Calu3 (cell line): ENCODE data around the gene PRMT1. TPM values are rescaled to one million over a fixed set of nuclear protein-coding genes. Genes with fewer than 3 reads are reported as not detected.

ENCODE experiments used
- BruUV-seq: library from RNA; stranded (reverse); fragments of 400-500 nt; replicated peaks from 2 replicates; lab custom pipeline; 2021; lab: Mats Ljungman, UMichigan
- CTCF ChIA-PET: fragments of 300-600 bp; sonication (Branson Sonifier 250); formaldehyde crosslinking; loops from one replicate; lab custom pipeline; 2022; ENCODE audit warnings: antibody characterized with exemption; lab: Charles Lee
- DNase-seq: peaks from one replicate; pipeline ENCODE4 v3.0.0; 2022
- H3K27ac Mint-ChIP-seq: one replicate; pipeline ENCODE4 v1.8.0; 2022; ENCODE audit warnings: mixed read lengths; ENCODE audit not compliant: unreplicated experiment
- H3K27me3 Mint-ChIP-seq: one replicate; pipeline ENCODE4 v1.8.0; 2022; ENCODE audit warnings: mixed read lengths; ENCODE audit not compliant: unreplicated experiment
- H3K36me3 Mint-ChIP-seq: one replicate; pipeline ENCODE4 v1.8.0; 2022; ENCODE audit warnings: mild to moderate bottlenecking, moderate library complexity, mixed read lengths; ENCODE audit not compliant: insufficient read depth, unreplicated experiment
- H3K4me1 Mint-ChIP-seq: one replicate; pipeline ENCODE4 v1.8.0; 2022; ENCODE audit warnings: mild to moderate bottlenecking, low read depth, mixed read lengths; ENCODE audit not compliant: unreplicated experiment
- H3K4me3 Mint-ChIP-seq: one replicate; pipeline ENCODE4 v1.8.0; 2022; ENCODE audit warnings: mild to moderate bottlenecking, low read depth, moderate library complexity, mixed read lengths; ENCODE audit not compliant: unreplicated experiment
- H3K9me3 Mint-ChIP-seq: one replicate; pipeline ENCODE4 v1.8.0; 2022; ENCODE audit warnings: low read depth, mixed read lengths; ENCODE audit not compliant: unreplicated experiment
- CTCF ChIP-seq: fragments of 200-600 bp; IDR thresholded peaks from one replicate; pipeline ENCODE4 v1.8.0; 2022; ENCODE audit warnings: antibody characterized with exemption; ENCODE audit not compliant: unreplicated experiment
- intact Hi-C: fragments of 100-400 bp; cut with micrococcal nuclease; formaldehyde crosslinking; loops from one replicate; pipeline ENCODE4 v1.10.0; 2022; ENCODE audit not compliant: unreplicated experiment
- total RNA-seq: library from RNA; stranded (reverse); gene quantifications from 2 replicates; pipeline ENCODE4 v1.2.3, GENCODE V29; 2022

The PRMT1 gene
- total RNA-seq, 1 experiment from 2014 or later, result 369 TPM

- no peak for TF ChIP-seq CTCF
- CTCF ChIA-PET, result interaction anchor here (0.6 to 0.7 kb wide), 2 partner anchors 132 to 1138 kb away, joined by 5 to 7 read pairs; no protein-coding TSS in a partner anchor
- H3K4me1 Mint-ChIP-seq, result no peaks in the 10 kb centered on the region
- no peak for DNase-seq
- H3K4me3 Mint-ChIP-seq, result no peak overlapping the region
- no peaks in the 10 kb centered on the region for H3K9me3 Mint-ChIP-seq
- peaks cover 16% of the 10 kb centered on the region for H3K36me3 Mint-ChIP-seq
- H3K27me3 Mint-ChIP-seq, result peaks cover 14% of the 10 kb centered on the region
- intact Hi-C loops, result no loop called here
- no TSS peak for BruUV-seq
- no peak overlapping the region for H3K27ac Mint-ChIP-seq
Observed at GRCh38 chr19:49696115-49696514, 19.0 kb downstream of the PRMT1 start.

GRCh38 chr19:49696865-49697264, 19.8 kb downstream of the PRMT1 start:
- no peaks in the 10 kb centered on the region for H3K4me1 Mint-ChIP-seq
- H3K27ac Mint-ChIP-seq, result no peak overlapping the region
- DNase-seq, result no peak
- CTCF ChIA-PET, result interaction anchor here (0.6 kb wide), 1 partner anchor 1137 kb away, joined by 7 read pairs; no protein-coding TSS in a partner anchor
- H3K36me3 Mint-ChIP-seq, result peaks cover 10% of the 10 kb centered on the region
- H3K27me3 Mint-ChIP-seq, result peaks cover 21% of the 10 kb centered on the region
- no peaks in the 10 kb centered on the region for H3K9me3 Mint-ChIP-seq
- H3K4me3 Mint-ChIP-seq, result no peak overlapping the region
- no peak for TF ChIP-seq CTCF
- intact Hi-C loops, result no loop called here
- BruUV-seq, result no TSS peak

DNA sequence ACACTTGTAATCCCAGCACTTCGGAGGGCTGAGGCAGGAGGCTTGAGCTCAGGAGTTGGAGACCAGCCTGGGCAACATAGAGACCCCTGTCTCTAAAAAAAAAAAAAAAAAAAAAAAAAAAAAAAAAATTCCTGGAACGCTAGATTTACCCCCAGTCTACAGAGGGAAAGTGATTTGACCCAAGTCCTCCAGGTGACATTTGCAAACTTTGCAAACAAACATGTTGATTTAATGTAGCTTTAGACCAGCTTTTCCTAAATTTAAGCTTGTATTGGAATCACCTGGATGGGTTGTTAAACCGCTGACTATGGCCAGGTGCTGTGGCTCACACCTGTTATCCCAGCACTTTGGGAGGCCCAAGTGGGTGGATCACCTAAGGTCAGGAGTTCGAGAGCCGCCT, 22.3 kb downstream of the PRMT1 start:
- no peak for TF ChIP-seq CTCF
- no peak overlapping the region for H3K4me3 Mint-ChIP-seq
- no TSS peak for BruUV-seq
- intact Hi-C loops, result no loop called here
- H3K4me1 Mint-ChIP-seq, result no peaks in the 10 kb centered on the region
- H3K27me3 Mint-ChIP-seq, result peaks cover 38% of the 10 kb centered on the region
- no peak overlapping the region for H3K27ac Mint-ChIP-seq
- CTCF ChIA-PET, result interaction anchor here (0.9 kb wide), 1 partner anchor 23 kb away, joined by 4 read pairs; no protein-coding TSS in a partner anchor
- no peaks in the 10 kb centered on the region for H3K9me3 Mint-ChIP-seq
- no peak for DNase-seq
- H3K36me3 Mint-ChIP-seq, result no peaks in the 10 kb centered on the region

DNA sequence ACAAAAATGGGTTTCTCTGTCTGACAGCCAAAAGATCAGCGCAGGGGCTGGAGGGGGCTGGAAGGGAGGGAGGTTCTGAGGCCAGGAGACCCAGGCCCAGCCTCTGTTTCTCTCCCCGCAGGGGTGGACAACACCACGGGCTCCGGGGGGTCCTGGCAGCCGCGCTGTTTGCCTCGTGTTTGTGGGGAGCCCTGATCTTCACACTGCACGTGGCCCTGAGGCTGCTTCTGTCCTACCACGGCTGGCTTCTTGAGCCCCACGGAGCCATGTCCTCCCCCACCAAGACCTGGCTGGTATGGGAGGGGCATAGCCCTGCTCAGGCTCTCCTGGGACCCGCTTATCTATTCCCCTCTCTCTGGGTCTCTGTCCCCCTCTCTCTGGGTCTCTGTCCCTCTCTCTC, 23.5 kb downstream of the PRMT1 start:
- H3K4me1 Mint-ChIP-seq, result no peaks in the 10 kb centered on the region
- CTCF ChIA-PET, result interaction anchor here (0.6 kb wide), 1 partner anchor 126 kb away, joined by 3 read pairs; no protein-coding TSS in a partner anchor
- no peak overlapping the region for H3K27ac Mint-ChIP-seq
- TF ChIP-seq CTCF, result no peak
- BruUV-seq, result no TSS peak
- DNase-seq, result no peak
- no peak overlapping the region for H3K4me3 Mint-ChIP-seq
- intact Hi-C loops, result no loop called here
- no peaks in the 10 kb centered on the region for H3K9me3 Mint-ChIP-seq
- H3K36me3 Mint-ChIP-seq, result no peaks in the 10 kb centered on the region
- H3K27me3 Mint-ChIP-seq, result peaks cover 38% of the 10 kb centered on the region
